SK-N-SH (cell line): ENCODE measurements around the gene OSBPL7. TPM values are rescaled to one million over a fixed set of nuclear protein-coding genes. Genes with fewer than 3 reads are reported as not detected.

Experiments
- CTCF ChIA-PET: fragments of 300-600, 350-600 bp; formaldehyde crosslinking; extraction: SDS; loops from one replicate; lab custom pipeline; 2021; lab: Yijun Ruan, JAX
- POLR2A ChIA-PET: fragments of 350-600 bp; sonication (Branson Sonifier 250); formaldehyde crosslinking; extraction: SDS; loops from one replicate; lab custom pipeline; 2020; ENCODE audit warnings: antibody characterized with exemption, inconsistent platforms; lab: Yijun Ruan, JAX
- DNase-seq: peaks from one replicate; pipeline ENCODE4 v3.0.0; 2012
- H2AFZ ChIP-seq: fragments of 200-600 bp; sonication (generic); 2 replicates; pipeline ENCODE4 v1.8.1; 2016; ENCODE audit warnings: antibody characterized with exemption, mild to moderate bottlenecking, low read depth
- H3F3A ChIP-seq: fragments of 200-600 bp; sonication (generic); replicated peaks from 2 replicates; pipeline ENCODE3; 2016; ENCODE audit warnings: antibody characterized with exemption, mild to moderate bottlenecking; ENCODE audit not compliant: insufficient read depth
- H3K27ac ChIP-seq, 2 experiments: fragments of 200-500 bp in 1 of 2; fragments of 200-600 bp in 1 of 2; sonication (Bioruptor generic) in 1 of 2; sonication (generic), shearing (Covaris generic) in 1 of 2; 2 replicates each; pipeline versions ENCODE4 v1.5.1 to v1.6.1; 2014 to 2016; ENCODE audit warnings: low read depth in 2 of 2, inconsistent platforms in 1 of 2, low read length in 1 of 2, mild to moderate bottlenecking in 1 of 2, mixed read lengths in 1 of 2
- H3K27me3 ChIP-seq: fragments of 200-600 bp; sonication (generic), shearing (Covaris generic); 2 replicates; pipeline ENCODE4 v1.6.1; 2016; ENCODE audit warnings: mixed run types; ENCODE audit not compliant: insufficient read depth
- H3K36me3 ChIP-seq, 2 experiments: fragments of 200-500 bp in 1 of 2; fragments of 200-600 bp in 1 of 2; sonication (Bioruptor generic) in 1 of 2; sonication (generic) in 1 of 2; replicated peaks in 1 of 2; 2 replicates each; pipeline versions ENCODE3 to v1.5.1; 2014 to 2016; ENCODE audit warnings: low read length in 1 of 2, mild to moderate bottlenecking in 1 of 2; ENCODE audit not compliant: insufficient read depth in 2 of 2, control insufficient read depth in 1 of 2
- H3K4me1 ChIP-seq, 2 experiments: fragments of 200-500 bp in 1 of 2; fragments of 200-600 bp in 1 of 2; sonication (Bioruptor generic) in 1 of 2; sonication (generic), shearing (Covaris generic) in 1 of 2; 2 replicates each; pipeline versions ENCODE4 v1.5.1 to v1.6.1; 2014 to 2016; ENCODE audit warnings: low read depth in 1 of 2, low read length in 1 of 2, mixed run types in 1 of 2; ENCODE audit not compliant: insufficient read depth in 2 of 2, control insufficient read depth in 1 of 2
- H3K4me2 ChIP-seq: fragments of 200-600 bp; sonication (generic), shearing (Covaris generic); 2 replicates; pipeline ENCODE4 v1.6.1; 2017; ENCODE audit warnings: mixed run types
- H3K4me3 ChIP-seq, 2 experiments: fragments of 200-500 bp in 1 of 2; fragments of 200-600 bp in 1 of 2; sonication (Bioruptor generic) in 1 of 2; sonication (generic), shearing (Covaris generic) in 1 of 2; 2 replicates each; pipeline versions ENCODE4 v1.5.1 to v1.8.1; 2014 to 2016; ENCODE audit warnings: low read depth in 2 of 2, inconsistent platforms in 1 of 2, low read length in 1 of 2, mild to moderate bottlenecking in 1 of 2, mixed read lengths in 1 of 2, moderate library complexity in 1 of 2
- H3K79me2 ChIP-seq: fragments of 200-600 bp; sonication (generic); 2 replicates; pipeline ENCODE4 v1.8.1; 2017; ENCODE audit warnings: mild to moderate bottlenecking; ENCODE audit not compliant: insufficient read depth
- H3K9ac ChIP-seq: fragments of 200-600 bp; sonication (generic); 2 replicates; pipeline ENCODE4 v1.6.1; 2017; ENCODE audit warnings: mixed run types
- H3K9me2 ChIP-seq: fragments of 200-600 bp; sonication (generic); 2 replicates; pipeline ENCODE4 v1.6.1; 2017; ENCODE audit warnings: mixed run types
- H3K9me3 ChIP-seq: fragments of 200-600 bp; sonication (generic); 2 replicates; pipeline ENCODE4 v1.6.1; 2017; ENCODE audit warnings: mixed run types, mild to moderate bottlenecking, moderate library complexity
- H4K20me1 ChIP-seq: fragments of 200-600 bp; sonication (generic); 2 replicates; pipeline ENCODE4 v1.6.1; 2017; ENCODE audit warnings: mild to moderate bottlenecking, mixed run types; ENCODE audit not compliant: insufficient read depth
- FOXJ3 ChIP-seq: sonication (generic); formaldehyde crosslinking; IDR thresholded peaks from 2 replicates; pipeline ENCODE4 v1.5.1; 2020; ENCODE audit warnings: mild to moderate bottlenecking, missing genetic modification reagents
- PBX3 ChIP-seq: IDR thresholded peaks from 2 replicates; pipeline ENCODE4; 2012
- POLR2AphosphoS5 ChIP-seq: IDR thresholded peaks from 2 replicates; pipeline ENCODE4 v1.6.1; 2012; ENCODE audit warnings: low read depth, low read length
- RAD21 ChIP-seq: IDR thresholded peaks from 2 replicates; pipeline ENCODE4 v1.6.1; 2012; ENCODE audit warnings: mild to moderate bottlenecking, low read length
- RCOR1 ChIP-seq: fragments of 150-350 bp; IDR thresholded peaks from 2 replicates; pipeline ENCODE4 v1.6.1; 2017; ENCODE audit warnings: antibody characterized with exemption, low read length
- RFX5 ChIP-seq: IDR thresholded peaks from 2 replicates; pipeline ENCODE4 v1.6.1; 2012; ENCODE audit warnings: mild to moderate bottlenecking, improper control_type of control experiment, low read length
- RXRA ChIP-seq: IDR thresholded peaks from 2 replicates; pipeline ENCODE4 v1.4.0; 2012; ENCODE audit warnings: low read depth, mild to moderate bottlenecking, borderline replicate concordance
- SIN3A ChIP-seq: IDR thresholded peaks from 2 replicates; pipeline ENCODE4 v1.6.1; 2012; ENCODE audit warnings: low read depth, mild to moderate bottlenecking, low read length, moderate library complexity, borderline replicate concordance
- SMC3 ChIP-seq: IDR thresholded peaks from 2 replicates; pipeline ENCODE4 v1.6.1; 2012; ENCODE audit warnings: low read depth, low read length, improper control_type of control experiment
- TCF12 ChIP-seq: IDR thresholded peaks from 2 replicates; pipeline ENCODE4 v1.4.0; 2012
- TEAD4 ChIP-seq: IDR thresholded peaks from 2 replicates; pipeline ENCODE4 v1.4.0; 2012; ENCODE audit warnings: mild to moderate bottlenecking, borderline replicate concordance; ENCODE audit not compliant: insufficient read depth
- USF2 ChIP-seq: fragments of 150-350 bp; IDR thresholded peaks from 2 replicates; pipeline ENCODE4 v1.6.1; 2017; ENCODE audit warnings: antibody characterized with exemption, low read length, low read depth, borderline replicate concordance
- WGBS: methylation state at CpG from one replicate; pipeline ENCODE4 v1.1.6; 2017; ENCODE audit warnings: low lambda C conversion rate; 5-methylcytosine and 5-hydroxymethylcytosine counted together
- polyA plus RNA-seq, 3 experiments: library from polyadenylated mRNA; depleted of rRNA; stranded (reverse); fragments of >200 nt; gene quantifications; 2 replicates each; pipeline ENCODE4 v1.2.3, GENCODE V29; 2012
- TF ChIP-seq, protein P1 (sequence below): IDR thresholded peaks from 2 replicates; pipeline ENCODE4 v1.4.0; 2012; ENCODE audit warnings: low read depth, borderline replicate concordance

The OSBPL7 gene
- polyA plus RNA-seq, 1 of the 3 experiments (the other 2 are of a cell fraction): 23.7 TPM

- TF ChIP-seq PBX3: no peak
- TF ChIP-seq SMC3: no peak
- no peak for TF ChIP-seq POLR2AphosphoS5
- TF ChIP-seq, protein P1, sequence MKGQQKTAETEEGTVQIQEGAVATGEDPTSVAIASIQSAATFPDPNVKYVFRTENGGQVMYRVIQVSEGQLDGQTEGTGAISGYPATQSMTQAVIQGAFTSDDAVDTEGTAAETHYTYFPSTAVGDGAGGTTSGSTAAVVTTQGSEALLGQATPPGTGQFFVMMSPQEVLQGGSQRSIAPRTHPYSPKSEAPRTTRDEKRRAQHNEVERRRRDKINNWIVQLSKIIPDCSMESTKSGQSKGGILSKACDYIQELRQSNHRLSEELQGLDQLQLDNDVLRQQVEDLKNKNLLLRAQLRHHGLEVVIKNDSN: no peak
- no peak for TF ChIP-seq RAD21
- TF ChIP-seq, all 33 proteins: peak for 0
- Histone ChIP-seq H4K20me1 (no peaks in the 10 kb centered on the region), H3K79me2 (no peaks in the 10 kb centered on the region), H2AFZ (no peak overlapping the region), H3K27ac (no peak overlapping the region), H3K9me3 (no peaks in the 10 kb centered on the region), H3F3A (peaks cover 4% of the 10 kb centered on the region), H3K4me1 (peaks cover 0 to 5% of the 10 kb centered on the region in 2 experiments; a peak in 1 of 4 replicates), H3K27me3 (peaks cover 32% of the 10 kb centered on the region), H3K4me3 (no peak overlapping the region), H3K36me3 (no peaks in the 10 kb centered on the region), H3K9me2 (no peaks in the 10 kb centered on the region), H3K9ac (no peak overlapping the region), H3K4me2 (no peak overlapping the region)
- WGBS: 73% methylated on average over 5 of the region's 5 CpGs
- POLR2A ChIA-PET: no interaction called here
- CTCF ChIA-PET: interaction anchor here (0.9 to 33.0 kb wide), 4 partner anchors 9 to 27 kb away, joined by 3 to 1447 read pairs (median 288); partner anchors contain the start of genes LRRC46, MRPL10, SCRN2 and SP2
- DNase-seq: no peak
Measured at GRCh38 chr17:47860386-47860785, 38.8 kb upstream of the OSBPL7 start.

- H3K79me2 ChIP-seq: no peaks in the 10 kb centered on the region
- no peak overlapping the region for H2AFZ ChIP-seq
- H3K9me3 ChIP-seq: no peaks in the 10 kb centered on the region
- peaks cover 57% of the 10 kb centered on the region for H3K27me3 ChIP-seq
- H3K36me3 ChIP-seq: no peaks in the 10 kb centered on the region
- H4K20me1 ChIP-seq: 0 out of 2 replicates have a peak, but pooled peaks cover 3% of the 10 kb centered on the region
- H3K4me1 ChIP-seq: peaks cover 0 to 4% of the 10 kb centered on the region in 2 experiments; a peak in 1 of 4 replicates
- H3K9me2 ChIP-seq: no peaks in the 10 kb centered on the region
- no peak overlapping the region for H3K4me2 ChIP-seq
- peaks cover 4% of the 10 kb centered on the region for H3F3A ChIP-seq
- TF ChIP-seq RCOR1 (no peak), FOXJ3 (no peak), RXRA (no peak), USF2 (no peak), SIN3A (no peak), RFX5 (no peak), SMC3 (no peak), TCF12 (no peak), TEAD4 (no peak)
- no peak overlapping the region for H3K4me3 ChIP-seq
- WGBS: 73% methylated on average over 16 of the region's 16 CpGs
- H3K9ac ChIP-seq: no peak overlapping the region
- no peak overlapping the region for H3K27ac ChIP-seq
- DNase-seq: no peak
- CTCF ChIA-PET: interaction anchor here (0.9 to 33.0 kb wide), 5 partner anchors 20 to 167 kb away, joined by 3 to 1447 read pairs (median 3); partner anchors contain the start of genes LRRC46, MRPL10, SCRN2 and SP2
- POLR2A ChIA-PET: interaction anchor here (1.1 kb wide), 1 partner anchor 11 kb away, joined by 4 read pairs; no protein-coding TSS in a partner anchor
Measured at GRCh38 chr17:47857551-47858455, 36.2 kb upstream of the OSBPL7 start.
